Measurements from ENCODE around the gene BLNK.
"Not testable (repeated sequence)": the region's sequence is repeated elsewhere in the genome, so short reads cannot be mapped to it uniquely, and the experiment has no call there.

BLNK gene

DNA sequence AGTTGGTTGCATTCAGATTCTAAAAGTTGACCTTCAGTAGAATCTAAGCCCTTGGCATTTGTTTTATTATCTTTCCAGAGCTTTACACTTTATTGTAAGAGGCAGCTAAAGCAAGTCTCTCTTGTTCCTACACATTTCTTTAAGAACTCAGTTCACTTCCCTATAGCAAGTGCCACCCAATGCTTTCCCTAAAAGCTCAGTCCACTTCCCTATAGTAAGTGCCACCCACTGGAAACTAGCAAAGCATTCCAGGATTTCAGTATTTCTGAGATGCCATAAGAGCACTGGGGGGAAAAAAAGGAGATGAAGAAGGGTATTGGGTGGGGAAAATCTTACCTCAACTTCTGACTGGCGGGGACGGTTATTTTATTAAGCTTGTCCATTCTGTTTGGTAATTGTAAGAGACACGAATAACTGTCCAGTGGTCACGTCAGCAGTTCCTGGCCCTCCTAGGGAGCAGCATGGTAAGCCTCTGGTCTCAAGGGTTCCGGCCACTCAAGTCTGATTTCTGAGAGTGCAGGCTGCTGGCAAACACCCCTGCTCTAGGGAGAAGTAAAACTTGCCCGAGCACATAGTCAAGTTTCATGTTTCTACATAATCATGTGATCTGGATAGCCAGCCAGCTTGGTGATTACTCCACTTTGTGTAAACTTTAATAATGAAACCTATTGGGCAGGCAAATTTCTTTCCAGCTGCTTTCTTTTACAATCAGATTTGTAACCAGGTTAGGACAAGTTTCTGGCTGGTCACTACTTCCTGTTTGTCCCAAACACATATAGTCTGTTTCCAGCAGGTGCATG is at the start of gene BLNK:
TSS of gene BLNK (minus strand) at position 554 of the 800 bp plus-strand sequence. CDS start at position 383, 171 bp downstream.
- H3K4me3 Mint-ChIP-seq = peak within 1 kb of the TSS; percentile 50
- peak; percentile 26 for ATAC-seq

GRCh38 chr10:96319754-96320474 is 48.5 kb upstream of the BLNK start:
- Mint-ChIP-seq H3K36me3 (ENCODE audit: low read depth) (no peaks in the 10 kb centered on the region), H3K27me3 (no peaks in the 10 kb centered on the region), H3K27ac (no peak overlapping the region), H3K4me1 (no peaks in the 10 kb centered on the region), H3K4me3 (no peak overlapping the region), H3K9me3 (no peaks in the 10 kb centered on the region)
- no peak for DNase-seq
- ATAC-seq = no peak

More for the DNA sequence above, at the start of gene BLNK:
- peak within 1 kb of the TSS; percentile 74 for H3K27ac Mint-ChIP-seq
- H3K9me3 Mint-ChIP-seq = no peaks in the 10 kb centered on the region
- peaks cover 1% of the 10 kb centered on the region for H3K27me3 Mint-ChIP-seq
- H3K4me1 Mint-ChIP-seq = peaks cover 11% of the 10 kb centered on the region
- DNase-seq = no peak
- no peaks in the 10 kb centered on the region for H3K36me3 Mint-ChIP-seq (ENCODE audit: low read depth)

- Mint-ChIP-seq H3K27ac (no peak overlapping the region), H3K4me3 (no peak overlapping the region), H3K36me3 (ENCODE audit: low read depth) (no peaks in the 10 kb centered on the region), H3K4me1 (no peaks in the 10 kb centered on the region), H3K27me3 (peaks cover 2% of the 10 kb centered on the region), H3K9me3 (no peaks in the 10 kb centered on the region)
- ATAC-seq (no peak), DNase-seq (no peak)
These were observed 45.9 kb upstream of the BLNK start for GRCh38 chr10:96317067-96317833.

- peaks cover 2% of the 10 kb centered on the region for H3K27me3 Mint-ChIP-seq
- DNase-seq (no peak), ATAC-seq (no peak)
- no peak overlapping the region for H3K4me3 Mint-ChIP-seq
- no peaks in the 10 kb centered on the region for H3K36me3 Mint-ChIP-seq (ENCODE audit: low read depth)
- H3K9me3 Mint-ChIP-seq = no peaks in the 10 kb centered on the region
- no peak overlapping the region for H3K27ac Mint-ChIP-seq
- H3K4me1 Mint-ChIP-seq = no peaks in the 10 kb centered on the region
These were observed 42.0 kb upstream of the BLNK start for GRCh38 chr10:96313344-96313743.

GRCh38 chr10:96311180-96311715 is 39.9 kb upstream of the BLNK start:
- Mint-ChIP-seq H3K27me3 (peaks cover 5% of the 10 kb centered on the region), H3K27ac (no peak overlapping the region), H3K4me3 (no peak overlapping the region), H3K36me3 (ENCODE audit: low read depth) (no peaks in the 10 kb centered on the region), H3K4me1 (peaks cover 9% of the 10 kb centered on the region), H3K9me3 (no peaks in the 10 kb centered on the region)
- ATAC-seq (no peak), DNase-seq (no peak)

- Mint-ChIP-seq H3K4me1 (peaks cover 12% of the 10 kb centered on the region), H3K36me3 (ENCODE audit: low read depth) (no peaks in the 10 kb centered on the region), H3K4me3 (no peak overlapping the region), H3K27me3 (peaks cover 7% of the 10 kb centered on the region), H3K27ac (no peak overlapping the region), H3K9me3 (no peaks in the 10 kb centered on the region)
- DNase-seq (no peak), ATAC-seq (no peak)
These were observed 38.9 kb upstream of the BLNK start for GRCh38 chr10:96310321-96310669.

DNA sequence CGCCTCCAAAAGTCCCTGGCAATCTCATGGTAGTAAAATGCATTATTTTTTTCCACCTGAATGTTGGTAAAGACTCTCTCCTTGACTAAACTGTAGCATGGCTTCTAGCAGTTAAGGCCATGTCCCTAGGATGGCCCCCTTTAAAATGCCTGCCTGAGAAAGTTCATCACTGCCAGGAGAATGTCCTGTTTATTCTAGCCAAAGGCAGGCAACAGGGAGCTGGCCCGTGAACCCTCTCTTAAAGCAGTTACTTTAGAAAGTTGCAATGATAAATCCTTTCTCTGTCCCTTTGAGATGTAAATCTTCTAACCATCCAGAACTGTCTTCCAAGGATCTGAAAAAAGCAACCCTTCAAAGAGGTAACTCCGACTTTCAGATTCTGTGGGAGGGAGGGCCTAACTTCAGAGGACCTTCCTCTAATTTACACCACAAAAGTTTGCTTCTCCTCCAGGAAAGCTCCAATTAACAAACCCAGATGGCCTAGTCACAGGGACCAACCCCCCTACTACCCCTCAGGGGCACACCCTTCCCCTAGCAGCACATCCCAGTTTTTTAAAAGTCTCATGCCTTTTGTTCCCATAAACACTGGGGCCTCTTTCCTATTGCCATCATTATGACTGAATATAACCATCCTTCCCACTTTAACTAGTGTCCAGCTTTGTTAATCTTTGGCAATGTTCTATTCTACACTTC is 38.4 kb upstream of the BLNK start:
- DNase-seq = no peak
- no peak for ATAC-seq
- Mint-ChIP-seq H3K27ac (no peak overlapping the region), H3K9me3 (no peaks in the 10 kb centered on the region), H3K4me1 (peaks cover 17% of the 10 kb centered on the region), H3K27me3 (peaks cover 7% of the 10 kb centered on the region), H3K36me3 (ENCODE audit: low read depth) (no peaks in the 10 kb centered on the region), H3K4me3 (no peak overlapping the region)

GRCh38 chr10:96308854-96309253 is 37.5 kb upstream of the BLNK start:
- H3K9me3 Mint-ChIP-seq; ATAC-seq; DNase-seq; H3K36me3 Mint-ChIP-seq (ENCODE audit: low read depth); H3K27ac Mint-ChIP-seq; H3K27me3 Mint-ChIP-seq; H3K4me3 Mint-ChIP-seq: not testable (repeated sequence)
- H3K4me1 Mint-ChIP-seq = peaks cover 22% of the 10 kb centered on the region

GRCh38 chr10:96306516-96306915 is 35.1 kb upstream of the BLNK start:
- DNase-seq = peak; percentile 17
- peaks cover 23% of the 10 kb centered on the region for H3K4me1 Mint-ChIP-seq
- H3K9me3 Mint-ChIP-seq = no peaks in the 10 kb centered on the region
- no peak for ATAC-seq
- H3K4me3 Mint-ChIP-seq = no peak overlapping the region
- no peaks in the 10 kb centered on the region for H3K36me3 Mint-ChIP-seq (ENCODE audit: low read depth)
- no peak overlapping the region for H3K27ac Mint-ChIP-seq
- H3K27me3 Mint-ChIP-seq = peaks cover 5% of the 10 kb centered on the region

- Mint-ChIP-seq H3K36me3 (ENCODE audit: low read depth) (no peaks in the 10 kb centered on the region), H3K27ac (no peak overlapping the region), H3K9me3 (no peaks in the 10 kb centered on the region), H3K4me1 (peaks cover 36% of the 10 kb centered on the region), H3K27me3 (peaks cover 5% of the 10 kb centered on the region), H3K4me3 (no peak overlapping the region)
- DNase-seq (no peak), ATAC-seq (peak; percentile 87)
These were observed 33.6 kb upstream of the BLNK start for GRCh38 chr10:96305019-96305418.

GRCh38 chr10:96304230-96304629 is 32.9 kb upstream of the BLNK start, which contains the start of gene DNTT:
TSS of gene DNTT (plus strand) at chr10:96304434. CDS start at chr10:96304498, 64 bp downstream.
- Mint-ChIP-seq H3K36me3 (ENCODE audit: low read depth) (no peaks in the 10 kb centered on the region), H3K4me1 (peaks cover 44% of the 10 kb centered on the region)

GRCh38 chr10:96301616-96302015 is 30.2 kb upstream of the BLNK start:
- peaks cover 2% of the 10 kb centered on the region for H3K27me3 Mint-ChIP-seq
- no peak for ATAC-seq
- DNase-seq = no peak
- H3K27ac Mint-ChIP-seq = no peak overlapping the region
- no peaks in the 10 kb centered on the region for H3K36me3 Mint-ChIP-seq (ENCODE audit: low read depth)
- H3K4me3 Mint-ChIP-seq = no peak overlapping the region
- H3K4me1 Mint-ChIP-seq = peaks cover 48% of the 10 kb centered on the region
- no peaks in the 10 kb centered on the region for H3K9me3 Mint-ChIP-seq

More at GRCh38 chr10:96304230-96304629, 32.9 kb upstream of the BLNK start, which contains the start of gene DNTT:
- Mint-ChIP-seq H3K27ac (no peak within 1 kb of the TSS), H3K4me3 (no peak within 1 kb of the TSS), H3K9me3 (no peaks in the 10 kb centered on the region), H3K27me3 (peaks cover 5% of the 10 kb centered on the region)
- ATAC-seq (no peak), DNase-seq (no peak)

DNA sequence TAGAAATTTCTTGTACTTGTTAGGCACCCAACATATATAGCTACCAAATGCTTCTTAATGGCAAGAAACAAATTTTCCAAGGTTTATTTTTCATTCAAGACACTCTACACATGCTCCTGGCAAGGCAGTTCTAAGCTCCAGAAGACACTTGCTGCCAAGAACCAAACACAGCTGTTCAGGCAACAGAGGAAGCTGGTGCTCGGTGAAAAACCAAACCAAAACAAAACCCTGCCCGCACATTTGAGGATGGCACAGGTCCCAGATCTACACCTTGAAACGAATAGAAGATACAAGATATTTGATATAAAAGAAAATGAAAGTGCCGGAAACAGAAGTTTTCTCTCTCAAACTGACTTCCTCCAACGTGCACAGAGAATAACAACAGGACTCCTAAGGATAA is 28.0 kb upstream of the BLNK start:
- ATAC-seq (peak; percentile 11), DNase-seq (no peak)
- Mint-ChIP-seq H3K27me3 (no peaks in the 10 kb centered on the region), H3K36me3 (ENCODE audit: low read depth) (no peaks in the 10 kb centered on the region), H3K4me1 (peaks cover 43% of the 10 kb centered on the region), H3K9me3 (no peaks in the 10 kb centered on the region), H3K27ac (peak overlapping the region; percentile 80), H3K4me3 (peak overlapping the region; percentile 60)

- DNase-seq (no peak), ATAC-seq (no peak)
- Mint-ChIP-seq H3K36me3 (ENCODE audit: low read depth) (no peaks in the 10 kb centered on the region), H3K27ac (no peak overlapping the region), H3K4me3 (no peak overlapping the region), H3K4me1 (peaks cover 44% of the 10 kb centered on the region), H3K9me3 (no peaks in the 10 kb centered on the region), H3K27me3 (no peaks in the 10 kb centered on the region)
These were observed 27.0 kb upstream of the BLNK start for GRCh38 chr10:96298362-96298761.
